Measurements from ENCODE around the gene SPOCK2.

The SPOCK2 gene

DNA sequence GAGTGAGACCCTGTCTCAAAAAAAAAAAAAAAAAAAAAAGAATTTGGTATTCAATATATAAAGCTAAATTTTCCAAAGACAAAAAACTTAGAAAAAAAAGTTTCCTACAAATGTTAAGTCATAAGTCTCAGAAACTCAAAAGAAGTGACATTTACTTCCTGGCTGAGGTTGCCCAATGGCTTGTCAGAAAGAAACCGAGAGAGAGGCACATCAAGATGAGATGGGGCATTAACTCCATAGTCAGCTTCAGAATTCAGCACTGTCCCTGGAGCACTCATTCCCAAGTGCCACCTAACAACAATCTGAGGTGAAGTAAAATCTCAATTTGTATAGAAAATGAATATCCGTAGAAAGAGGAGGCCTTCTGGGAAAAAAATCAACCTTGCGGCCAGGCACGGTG, 6.8 kb upstream of the SPOCK2 start:
- in situ Hi-C loops (cut with HindIII; ENCODE audit: low pct_ligation_motif_present, low pct_unique_long_range_greater_than_20kb, low sequenced_read_pairs): no loop called here

DNA sequence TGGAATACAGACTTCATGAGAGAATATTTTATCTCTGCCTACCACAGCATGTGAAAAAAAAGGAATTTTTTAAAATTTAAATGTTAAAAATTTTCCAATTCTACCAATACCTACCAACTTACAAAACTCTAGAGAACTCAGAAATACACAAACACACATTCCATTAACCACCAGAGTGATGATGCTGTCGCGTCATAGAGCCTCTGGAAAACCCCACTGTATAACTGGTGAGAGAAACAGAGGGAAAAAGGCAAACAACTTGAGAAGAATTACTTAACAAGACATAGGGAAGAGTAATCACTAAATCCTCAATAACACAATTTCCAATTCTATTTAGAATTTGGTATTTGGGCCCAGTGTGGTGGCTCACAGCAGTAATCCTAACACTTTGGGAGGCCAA, 6.2 kb upstream of the SPOCK2 start:
- no peak for DNase-seq
- in situ Hi-C loops (cut with HindIII; ENCODE audit: low pct_ligation_motif_present, low pct_unique_long_range_greater_than_20kb, low sequenced_read_pairs): no loop called here

More for the DNA sequence above, 6.8 kb upstream of the SPOCK2 start:
- no peak for DNase-seq

DNA sequence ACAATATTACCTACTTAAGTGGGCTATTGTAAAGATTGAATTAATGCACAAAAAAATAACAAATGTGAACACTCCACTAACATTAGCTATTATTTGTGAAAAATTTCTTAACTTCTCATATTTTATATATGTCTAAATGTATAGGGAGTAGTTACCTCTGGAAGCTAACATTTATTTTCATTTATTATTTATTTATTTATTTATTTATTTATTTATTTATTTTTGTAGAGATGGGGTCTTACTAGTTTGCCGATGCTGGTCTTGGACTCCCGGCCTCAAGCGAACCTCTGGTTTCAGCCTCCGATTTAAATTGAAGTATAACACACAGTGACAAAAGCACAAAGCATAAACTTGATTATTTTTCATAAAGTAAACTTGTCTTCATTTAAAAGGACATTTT, 5.1 kb upstream of the SPOCK2 start:
- DNase-seq: no peak
- in situ Hi-C loops (cut with HindIII; ENCODE audit: low pct_ligation_motif_present, low pct_unique_long_range_greater_than_20kb, low sequenced_read_pairs): no loop called here

DNA sequence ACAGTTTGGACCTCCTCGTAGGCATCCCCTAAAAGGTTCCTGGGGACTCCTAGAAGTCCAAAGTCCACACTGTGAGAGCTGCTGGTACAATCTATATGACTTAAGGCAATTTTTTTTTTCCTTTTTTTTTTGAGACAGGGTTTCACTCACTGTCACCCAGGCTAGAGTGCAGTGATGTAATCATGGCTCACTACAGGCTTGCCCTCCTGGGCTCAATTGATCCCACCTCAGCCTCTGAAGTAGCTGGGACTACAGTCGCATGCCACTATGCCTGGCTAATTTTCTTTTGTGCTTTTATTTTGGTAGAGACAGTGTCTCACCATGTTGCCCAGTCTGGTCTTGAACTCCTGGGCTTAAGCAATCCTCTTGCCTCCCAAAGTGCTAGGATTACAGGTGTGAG, 4.6 kb upstream of the SPOCK2 start:
- in situ Hi-C loops (cut with HindIII; ENCODE audit: low pct_ligation_motif_present, low pct_unique_long_range_greater_than_20kb, low sequenced_read_pairs): no loop called here
- no peak for DNase-seq

DNA sequence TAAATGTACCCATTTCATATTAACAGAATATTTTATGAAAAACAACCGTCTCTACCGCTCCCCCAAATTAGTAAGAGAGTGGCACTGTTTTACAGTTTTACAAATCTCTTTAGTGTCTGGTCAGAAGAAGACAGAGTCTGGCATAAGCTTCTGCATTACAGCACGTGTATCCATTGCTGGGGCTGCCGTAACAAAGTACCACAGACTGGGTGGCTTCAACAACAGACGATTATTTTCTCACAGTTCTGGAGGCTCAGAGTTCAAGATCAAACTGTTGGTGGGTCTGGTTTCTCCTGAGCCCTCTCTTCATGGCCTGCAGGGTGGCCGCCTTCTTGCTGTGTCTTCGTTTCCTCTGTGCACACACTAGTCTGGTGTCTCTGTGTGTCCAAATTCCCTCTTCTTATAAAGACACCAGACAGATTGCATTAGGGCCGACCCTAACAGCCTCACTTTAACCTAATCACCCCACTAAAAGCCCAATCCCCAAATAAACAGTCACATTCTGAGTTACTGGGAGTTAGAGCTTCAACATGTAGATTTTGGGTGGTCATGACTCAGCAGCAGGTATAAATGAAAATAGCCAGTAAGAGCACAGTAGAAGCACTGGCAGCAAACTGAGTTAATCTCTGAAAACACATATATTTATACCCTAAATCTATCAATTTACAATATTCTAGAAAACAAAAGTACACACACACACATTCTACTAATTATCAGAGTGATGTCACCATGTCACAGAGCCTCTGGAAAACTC, 4.0 kb upstream of the SPOCK2 start:
- DNase-seq: no peak
- in situ Hi-C loops (cut with HindIII; ENCODE audit: low pct_ligation_motif_present, low pct_unique_long_range_greater_than_20kb, low sequenced_read_pairs): no loop called here

DNA sequence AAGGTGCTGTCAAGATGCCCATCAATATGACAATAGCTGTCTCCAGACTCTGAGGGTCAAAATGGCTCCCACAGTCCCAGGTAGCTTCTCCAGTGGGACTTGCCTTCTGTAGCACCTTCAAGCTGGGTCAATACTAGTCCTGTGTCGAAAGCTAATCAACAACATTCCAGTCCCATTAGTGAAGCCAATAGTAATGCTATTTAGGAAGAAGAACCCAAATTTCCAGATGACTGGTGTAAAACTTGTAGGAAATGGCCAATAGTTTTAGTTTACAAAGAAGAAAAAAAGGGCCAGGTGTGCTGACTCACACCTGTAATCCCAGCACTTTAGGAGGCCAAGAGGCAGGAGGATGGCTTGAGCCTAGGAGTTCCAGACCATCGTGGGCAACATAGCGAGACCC, 2.0 kb upstream of the SPOCK2 start:
- in situ Hi-C loops (cut with HindIII; ENCODE audit: low pct_ligation_motif_present, low pct_unique_long_range_greater_than_20kb, low sequenced_read_pairs): no loop called here
- no peak for DNase-seq

DNA sequence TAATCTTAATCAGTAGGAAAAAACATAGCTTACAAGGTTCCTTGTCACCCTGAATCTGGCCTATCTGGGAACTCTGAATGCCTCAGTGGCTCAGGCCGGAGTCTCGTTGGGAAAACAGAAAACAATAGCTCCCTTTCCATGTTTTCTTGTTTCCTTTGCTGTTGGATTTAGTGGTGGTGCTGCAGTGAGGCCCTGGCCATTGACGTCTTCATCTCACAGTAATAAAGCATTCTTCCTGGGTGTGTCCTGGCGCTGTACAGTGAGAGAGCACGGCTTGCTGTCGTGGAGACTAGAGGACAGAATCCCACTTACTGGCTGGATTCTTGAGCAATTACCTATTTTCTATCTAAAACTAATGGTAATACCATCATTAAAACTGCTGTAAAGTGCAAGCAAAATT, 1.3 kb upstream of the SPOCK2 start:
- DNase-seq: no peak
- in situ Hi-C loops (cut with HindIII; ENCODE audit: low pct_ligation_motif_present, low pct_unique_long_range_greater_than_20kb, low sequenced_read_pairs): no loop called here

DNA sequence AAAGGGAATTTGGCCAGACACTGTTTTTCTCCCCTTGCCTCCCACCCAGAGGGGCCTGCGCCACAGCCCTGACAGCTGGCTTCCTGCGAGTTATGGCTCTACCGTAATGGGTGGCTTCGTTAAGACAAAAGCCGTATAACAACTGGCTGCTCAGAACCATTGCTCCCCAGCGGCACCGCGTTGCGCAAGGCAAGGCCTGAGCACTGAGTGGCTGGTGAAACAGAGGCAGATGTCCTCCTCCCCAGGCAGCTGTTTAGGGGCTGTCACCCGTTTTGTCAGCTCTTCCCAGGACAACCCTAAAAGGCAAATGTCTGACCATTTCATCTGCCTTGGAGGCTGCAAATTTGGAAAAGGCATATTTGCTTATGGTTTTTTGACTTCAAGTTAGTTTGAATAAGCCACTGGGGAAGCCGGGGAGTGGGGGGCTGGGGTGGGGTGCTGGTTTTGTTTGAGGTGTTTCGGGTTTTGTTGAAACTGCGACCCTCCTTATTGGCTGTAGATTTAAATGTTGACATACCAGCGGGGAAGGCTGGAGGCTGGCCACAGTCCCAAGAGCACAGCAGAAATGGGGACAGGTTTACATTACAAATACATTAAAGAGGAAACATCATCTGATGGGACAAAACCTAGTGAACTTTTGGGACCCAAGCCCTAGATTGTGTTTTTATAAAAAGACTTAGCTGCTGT, 681 bp upstream of the SPOCK2 start:
- in situ Hi-C loops (cut with HindIII; ENCODE audit: low pct_ligation_motif_present, low pct_unique_long_range_greater_than_20kb, low sequenced_read_pairs): no loop called here
- DNase-seq: no peak

DNA sequence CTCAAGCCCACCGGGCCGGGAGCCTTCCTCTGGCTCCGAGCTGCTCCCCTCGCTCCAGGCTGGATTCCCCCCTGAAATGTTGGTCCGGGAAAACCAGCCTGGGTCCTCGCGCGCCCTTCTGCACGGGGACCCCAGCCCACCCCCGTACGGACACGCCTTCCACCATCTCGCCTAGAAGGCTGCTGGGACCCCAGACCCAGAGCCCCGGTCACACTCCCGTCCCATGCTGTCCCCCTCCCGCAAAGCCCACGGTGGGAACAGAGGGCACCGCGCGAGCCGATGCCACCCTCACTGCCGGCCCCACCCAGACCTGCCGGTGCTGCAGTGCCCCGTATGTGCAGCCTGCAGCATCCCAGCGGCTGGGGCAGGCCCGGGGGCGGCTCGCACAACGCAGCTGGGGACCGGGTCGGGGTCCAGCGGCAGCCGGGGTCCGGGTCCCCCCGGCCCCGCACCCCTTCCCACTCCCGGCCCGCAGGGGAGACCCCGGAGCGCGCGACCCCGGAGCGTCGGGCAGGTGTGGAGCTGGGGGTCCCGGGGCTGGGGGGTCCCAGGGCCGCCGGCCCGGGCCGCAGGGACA, 871 bp downstream of the SPOCK2 start:
- DNase-seq: no peak
- in situ Hi-C loops (cut with HindIII; ENCODE audit: low pct_ligation_motif_present, low pct_unique_long_range_greater_than_20kb, low sequenced_read_pairs): no loop called here

DNA sequence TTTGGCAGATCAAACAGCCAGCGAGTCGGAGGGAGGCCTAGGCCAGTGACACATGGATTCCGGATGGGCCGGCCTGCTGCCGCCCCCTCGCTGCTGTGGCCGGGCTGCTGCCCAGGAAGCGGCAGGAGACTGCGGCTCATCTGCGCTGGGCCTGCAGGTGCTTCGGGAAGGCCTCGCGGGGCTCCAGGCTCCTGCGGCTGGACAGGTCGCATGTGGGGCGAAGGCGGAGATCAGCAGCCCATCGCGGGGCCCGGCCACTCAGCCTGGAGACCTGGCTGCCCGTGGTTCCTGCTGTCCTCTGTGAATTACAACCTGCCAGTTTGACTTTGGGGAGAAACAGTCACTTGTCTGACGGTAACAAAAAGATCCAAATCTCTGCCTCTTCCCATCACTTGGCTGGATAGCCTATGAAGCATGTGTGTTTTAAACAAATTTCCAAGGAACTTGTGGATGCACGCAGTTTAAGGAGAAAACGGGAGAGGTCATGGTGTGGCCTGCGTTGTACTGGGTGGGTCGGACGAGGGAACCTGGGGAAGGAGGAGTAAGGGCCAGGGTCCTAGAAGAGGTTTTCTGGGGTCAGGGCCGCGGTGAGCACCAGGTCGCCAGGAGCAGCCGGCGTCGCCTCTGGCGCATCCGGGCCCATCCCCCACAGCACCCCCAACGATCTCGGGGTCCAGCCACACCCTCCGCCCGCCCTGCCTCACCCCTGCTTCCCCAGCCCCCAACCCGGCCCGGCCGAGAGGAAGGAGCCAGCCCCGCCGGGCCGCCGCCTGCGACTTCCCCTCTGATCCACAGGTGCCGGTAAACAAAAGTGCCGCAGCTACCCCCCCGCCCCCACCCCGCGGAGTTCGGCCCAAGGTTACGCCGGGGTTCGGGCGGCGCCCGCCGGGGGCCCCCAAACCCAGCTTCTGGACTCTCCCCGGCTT, 1.6 kb downstream of the SPOCK2 start:
- no peak for DNase-seq
- in situ Hi-C loops (cut with HindIII; ENCODE audit: low pct_ligation_motif_present, low pct_unique_long_range_greater_than_20kb, low sequenced_read_pairs): no loop called here

DNA sequence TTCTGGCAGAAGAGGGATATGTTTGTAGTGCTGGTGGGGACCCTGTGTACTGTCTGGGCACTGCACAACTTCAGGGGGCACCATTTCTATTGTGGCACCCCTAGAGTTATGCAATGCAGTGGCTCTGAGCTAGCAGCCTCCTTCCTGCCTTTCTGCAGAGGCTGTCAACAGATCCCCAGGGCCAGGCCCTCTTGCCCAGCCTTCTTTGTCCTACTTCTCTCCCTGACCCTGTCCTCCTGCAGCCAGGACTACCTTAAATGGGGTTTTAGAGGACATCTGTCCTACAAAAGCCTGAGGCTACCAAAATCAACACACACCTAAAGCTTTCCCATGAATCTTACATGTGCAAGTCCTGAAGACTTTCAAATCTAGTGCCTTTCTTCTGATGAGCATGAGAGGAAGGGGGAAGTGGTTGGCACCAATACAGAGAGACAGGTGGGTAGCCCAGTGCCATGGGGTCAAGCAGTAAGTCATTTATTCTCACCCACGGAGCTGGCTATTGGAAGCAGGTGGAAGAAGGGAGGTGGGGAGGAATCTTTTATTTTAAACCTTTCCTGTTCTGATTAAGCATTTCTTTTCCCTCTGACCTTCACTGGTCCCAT, 2.4 kb downstream of the SPOCK2 start:
- in situ Hi-C loops (cut with HindIII; ENCODE audit: low pct_ligation_motif_present, low pct_unique_long_range_greater_than_20kb, low sequenced_read_pairs): no loop called here
- DNase-seq: no peak

DNA sequence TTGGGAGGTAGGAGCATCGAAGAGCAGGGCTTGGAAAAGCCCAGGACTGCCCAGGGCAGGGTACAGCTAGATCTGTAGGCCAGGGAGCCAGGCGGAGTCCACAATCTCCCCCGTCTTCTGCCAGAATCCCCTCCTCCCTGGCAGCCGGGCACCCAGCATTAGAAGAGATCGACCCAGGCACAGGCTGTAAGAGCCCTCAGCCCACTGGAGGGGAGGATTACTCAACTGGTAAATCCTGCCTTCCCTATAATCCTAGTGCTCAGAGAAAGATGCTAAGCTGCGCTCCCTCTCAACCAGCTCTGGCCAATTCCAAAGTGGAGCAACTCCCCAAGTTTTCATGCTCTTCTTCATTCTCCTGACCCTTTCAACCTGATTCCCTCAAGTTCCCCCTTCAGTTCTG, 3.2 kb downstream of the SPOCK2 start:
- DNase-seq: no peak
- in situ Hi-C loops (cut with HindIII; ENCODE audit: low pct_ligation_motif_present, low pct_unique_long_range_greater_than_20kb, low sequenced_read_pairs): no loop called here

DNA sequence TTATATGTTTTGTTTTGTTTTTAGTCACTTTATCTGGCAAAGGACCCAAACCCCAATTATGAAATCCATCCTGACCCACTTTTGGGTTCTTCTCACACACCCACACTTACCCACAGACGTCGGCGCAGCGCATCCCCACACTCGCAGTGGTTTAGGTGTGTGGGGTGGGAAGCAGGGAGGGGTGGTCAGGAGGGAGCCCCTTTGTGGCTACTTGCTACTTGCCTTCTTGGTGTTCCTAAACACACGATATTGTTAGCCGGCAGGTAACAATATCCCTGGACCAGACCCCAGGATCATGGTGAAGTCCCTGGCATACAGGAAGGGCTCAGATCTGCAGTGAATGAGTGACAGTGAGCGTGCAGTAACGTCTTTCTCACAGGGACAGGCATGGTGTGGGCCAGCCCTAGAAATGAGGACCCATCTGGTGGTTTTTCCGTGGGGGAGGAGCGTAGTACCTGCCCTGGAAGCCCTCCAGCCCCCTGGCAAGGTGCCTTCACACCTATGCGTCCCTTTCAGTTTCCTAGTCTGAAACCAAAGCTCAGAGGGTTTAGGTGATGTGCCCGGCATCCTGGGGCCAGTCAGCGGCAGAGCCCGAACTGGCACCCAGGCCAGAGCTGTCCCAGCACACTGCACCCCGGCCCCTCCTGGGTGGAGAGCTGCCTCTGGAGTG, 4.4 kb downstream of the SPOCK2 start:
- DNase-seq: no peak
- in situ Hi-C loops (cut with HindIII; ENCODE audit: low pct_ligation_motif_present, low pct_unique_long_range_greater_than_20kb, low sequenced_read_pairs): no loop called here

DNA sequence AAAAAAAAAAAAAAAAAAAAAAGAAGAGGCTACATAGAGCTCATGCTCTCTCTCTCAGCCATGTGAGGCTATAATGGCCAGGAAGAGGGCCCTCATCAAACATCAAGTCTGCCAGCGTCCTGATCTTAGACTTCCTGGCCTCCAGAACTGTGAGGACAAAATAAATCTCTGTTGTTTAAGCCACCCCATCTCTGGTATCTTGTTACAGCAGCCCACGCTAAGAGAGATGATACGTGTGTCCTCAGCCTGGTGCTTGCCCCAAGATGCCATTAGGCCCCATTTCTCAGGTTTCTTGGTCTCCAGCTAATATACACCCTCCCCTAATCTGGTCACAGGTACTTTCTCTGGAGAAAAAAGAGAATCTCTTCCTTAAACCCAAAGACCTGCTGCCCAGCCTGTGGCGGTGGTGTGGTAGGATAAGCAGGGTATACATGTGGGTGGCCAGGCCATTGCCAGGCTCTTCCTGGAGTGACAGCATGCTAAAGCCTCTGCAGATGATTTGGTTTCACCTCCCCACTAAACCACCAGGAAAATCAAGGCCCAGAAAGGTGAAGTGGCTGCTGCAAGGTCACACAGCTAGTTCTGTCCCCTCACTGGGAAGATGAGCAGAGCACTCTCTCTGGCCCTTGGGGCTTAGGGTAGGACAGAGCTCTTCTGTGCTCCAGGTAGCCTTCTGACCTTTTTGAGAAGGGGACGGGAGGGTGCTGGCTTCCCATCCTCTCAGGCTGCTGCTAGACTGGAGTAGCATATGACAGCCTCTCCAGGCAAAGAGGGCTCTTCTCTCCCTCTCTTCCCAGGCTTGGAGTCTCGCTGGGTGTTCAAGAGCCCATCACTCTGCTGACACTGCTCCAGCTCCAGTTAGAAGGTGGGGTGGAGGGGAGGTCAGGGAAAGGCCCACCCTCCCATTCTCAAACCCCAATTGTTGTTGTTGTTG, 5.2 kb downstream of the SPOCK2 start:
- in situ Hi-C loops (cut with HindIII; ENCODE audit: low pct_ligation_motif_present, low pct_unique_long_range_greater_than_20kb, low sequenced_read_pairs): no loop called here

DNA sequence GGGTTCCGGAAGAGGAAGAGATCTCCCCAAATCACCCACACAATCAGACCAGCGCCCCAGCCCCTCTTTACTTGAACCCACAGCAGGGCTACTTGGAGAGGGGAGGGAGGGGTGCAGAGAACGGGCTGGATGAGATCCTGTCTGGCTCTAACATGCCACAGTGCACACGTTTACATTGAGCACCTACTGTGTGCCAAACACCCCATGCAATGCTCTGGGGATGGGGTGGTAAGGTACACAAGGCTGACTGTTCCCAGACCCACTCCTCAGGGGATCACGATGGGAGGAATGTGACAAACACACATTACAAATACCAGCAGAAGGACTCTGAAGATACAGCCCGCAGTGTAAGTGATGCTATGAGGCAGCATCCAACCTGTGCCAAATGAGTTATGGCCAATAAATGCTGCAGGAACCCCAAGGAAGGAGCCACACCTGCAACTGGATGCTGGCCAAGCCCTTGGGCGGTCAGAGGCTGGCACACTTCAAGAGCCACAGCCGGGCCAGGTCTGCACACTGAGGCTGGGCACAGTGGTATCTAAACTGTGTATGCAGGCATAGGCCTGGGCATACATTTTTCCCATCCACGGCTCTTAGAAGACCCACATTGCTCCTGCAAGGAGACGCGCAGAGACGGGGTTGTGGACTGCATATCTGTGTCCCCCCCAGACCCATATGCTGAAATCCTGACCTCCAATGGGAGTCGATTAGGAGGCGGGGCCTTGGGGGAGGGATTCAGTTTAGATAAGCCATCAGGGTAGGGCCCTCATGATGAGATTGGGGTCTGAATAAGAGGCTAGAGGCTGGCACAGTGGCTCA, 6.4 kb downstream of the SPOCK2 start:
- in situ Hi-C loops (cut with HindIII; ENCODE audit: low pct_ligation_motif_present, low pct_unique_long_range_greater_than_20kb, low sequenced_read_pairs): no loop called here
- no peak for DNase-seq

More for the DNA sequence above, 5.2 kb downstream of the SPOCK2 start:
- no peak for DNase-seq

DNA sequence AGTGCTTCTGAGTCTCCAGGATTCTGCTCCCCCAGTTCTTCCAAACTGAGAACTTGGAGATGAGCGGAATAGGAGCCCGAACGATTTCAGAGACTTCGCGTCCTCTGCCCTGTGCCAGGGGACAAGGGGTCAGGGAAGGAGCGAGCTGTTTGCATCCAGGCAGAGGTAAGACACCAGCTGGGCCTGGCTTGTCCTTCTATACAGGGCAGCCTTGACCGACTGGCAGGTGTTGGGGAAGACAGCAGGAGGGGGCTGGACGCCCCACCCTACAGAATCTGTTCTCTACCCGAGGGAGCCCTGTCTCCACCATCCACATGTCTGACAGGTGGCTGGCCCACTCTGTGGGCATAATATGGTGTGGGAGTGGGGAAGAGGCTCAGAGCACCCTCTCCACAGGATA, 7.1 kb downstream of the SPOCK2 start:
- in situ Hi-C loops (cut with HindIII; ENCODE audit: low pct_ligation_motif_present, low pct_unique_long_range_greater_than_20kb, low sequenced_read_pairs): no loop called here
- DNase-seq: no peak
